ENCODE data around the gene S1PR1. TPM values are rescaled to one million over a fixed set of nuclear protein-coding genes. Genes with fewer than 3 reads are reported as not detected.

The S1PR1 gene
- total RNA-seq, 8 experiments from 2014 or later: 1.6 to 65.4 (median 11.3) TPM

DNA sequence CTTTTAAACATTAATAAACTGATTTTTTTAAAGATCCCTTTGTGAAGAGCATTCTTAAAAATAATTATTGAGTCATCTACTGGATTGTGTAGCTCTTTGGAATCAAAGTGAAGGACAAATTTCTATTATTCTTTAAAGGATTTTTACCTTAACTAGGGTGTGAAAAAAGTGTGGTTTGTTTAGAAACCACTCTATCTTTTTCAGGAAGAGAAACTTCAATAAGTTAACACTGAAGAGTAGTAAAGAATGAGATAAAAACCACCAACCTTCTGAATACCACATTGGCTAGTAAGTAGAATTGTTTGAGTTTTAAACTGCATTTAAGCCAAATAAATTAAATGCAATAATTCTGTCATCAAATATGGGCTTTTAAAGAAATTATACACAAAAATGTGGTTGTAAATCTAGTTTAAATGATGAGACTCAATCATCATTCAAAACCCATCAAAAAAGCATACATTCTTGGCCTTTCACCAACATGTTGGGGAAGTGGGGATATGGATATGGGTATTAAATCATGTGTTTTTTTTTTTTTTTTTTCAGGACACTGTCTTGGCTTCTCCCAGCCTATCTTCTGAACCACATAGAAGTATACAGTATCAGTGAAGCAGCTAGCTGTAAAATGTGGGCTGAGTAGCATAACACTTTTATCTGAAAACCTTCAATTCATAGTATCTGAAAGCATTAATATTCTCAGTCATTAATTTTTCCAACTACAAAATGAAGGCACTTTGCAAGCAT, 4.8 kb downstream of the S1PR1 start:
- Histone ChIP-seq H3K4me3 (no peak overlapping the region), H3K4me1 (replicated peaks in 1 of 2) (no peaks in the 10 kb centered on the region), H3K27ac (no peak overlapping the region)
- in situ Hi-C loops (cut with MboI; ENCODE audit: low pct_unique_long_range_greater_than_20kb in 2 of 9, low sequenced_read_pairs in 9 of 9, unreplicated experiment in 9 of 9): loop anchor here in 1 of 9 experiments (25.0 kb wide), 2 partner anchors 229 to 329 kb away; no protein-coding TSS in a partner anchor
- ATAC-seq (replicated peaks in 6 of 8): no peak

DNA sequence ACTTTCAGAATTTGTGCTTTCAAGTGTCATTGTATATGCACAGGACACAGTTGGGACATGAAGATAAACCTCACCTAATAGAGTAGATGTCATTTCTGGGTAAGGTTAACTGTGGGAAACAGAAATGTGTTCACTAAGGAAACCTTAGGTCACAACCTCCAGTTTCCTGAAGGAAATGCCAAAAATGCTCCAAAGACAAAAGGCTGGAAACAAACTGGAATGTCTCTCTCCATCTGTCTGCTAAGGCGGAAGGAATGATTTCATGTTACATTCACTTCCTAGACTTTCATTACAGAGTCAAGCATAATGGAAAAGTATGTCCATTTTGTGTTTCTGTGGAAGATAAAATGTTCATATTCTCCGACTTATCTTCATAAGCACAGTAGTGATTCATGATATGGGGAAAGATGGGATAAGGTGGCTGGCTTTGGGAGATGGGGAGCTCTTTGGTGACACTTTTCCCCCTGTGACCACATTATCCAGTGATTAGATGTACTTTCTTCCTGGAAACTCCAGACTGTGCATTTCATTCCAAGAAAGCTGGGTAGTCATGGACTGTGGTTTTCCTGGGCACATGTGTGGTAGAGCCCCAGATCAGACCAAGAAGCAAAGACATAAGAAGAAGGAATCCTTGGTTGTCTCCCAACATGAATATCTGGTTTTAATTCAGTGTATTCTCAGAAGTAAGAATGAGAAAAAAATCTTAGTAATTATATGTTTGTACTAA, 5.7 kb downstream of the S1PR1 start:
- Histone ChIP-seq H3K4me3 (no peak overlapping the region), H3K27ac (no peak overlapping the region), H3K4me1 (replicated peaks in 1 of 2) (no peaks in the 10 kb centered on the region)
- in situ Hi-C loops (cut with MboI; ENCODE audit: low pct_unique_long_range_greater_than_20kb in 2 of 9, low sequenced_read_pairs in 9 of 9, unreplicated experiment in 9 of 9): loop anchor here in 1 of 9 experiments (25.0 kb wide), 2 partner anchors 230 to 330 kb away; no protein-coding TSS in a partner anchor
- 55 to 100% (median 96%) methylated on average over 1 to 2 of the region's 2 CpGs; no CpG with 5 or more reads in 1 of the 10 experiments for WGBS, 10 experiments
- ATAC-seq (replicated peaks in 6 of 8): no peak

DNA sequence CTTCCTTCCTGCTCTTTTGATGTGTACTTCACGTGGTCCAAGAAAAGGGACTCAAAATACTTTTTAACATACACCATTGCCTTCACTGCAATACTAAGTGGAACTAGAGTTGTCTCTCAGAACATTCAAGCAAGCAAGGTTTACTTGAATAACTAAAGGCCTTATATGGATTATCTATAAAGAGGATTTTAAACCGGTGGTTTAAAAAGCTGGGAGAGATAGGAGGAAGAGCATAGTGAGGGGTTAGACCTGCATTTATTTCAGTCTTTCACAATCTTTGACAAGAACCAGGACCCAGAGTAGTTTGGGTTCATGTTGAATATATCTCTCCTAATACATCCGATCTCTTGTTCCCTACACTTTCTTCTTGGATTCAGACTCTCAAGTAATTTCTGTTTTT, 6.9 kb downstream of the S1PR1 start:
- WGBS, 10 experiments: 0 to 100% (median 66%) methylated on average over 1 to 3 of the region's 3 CpGs
- no peaks in the 10 kb centered on the region for H3K4me1 ChIP-seq (replicated peaks in 1 of 2)
- no peak overlapping the region for H3K4me3 ChIP-seq
- H3K27ac ChIP-seq: no peak overlapping the region
- ATAC-seq (replicated peaks in 6 of 8): no peak
- in situ Hi-C loops (cut with MboI; ENCODE audit: low pct_unique_long_range_greater_than_20kb in 2 of 9, low sequenced_read_pairs in 9 of 9, unreplicated experiment in 9 of 9): loop anchor here in 1 of 9 experiments (25.0 kb wide), 2 partner anchors 231 to 331 kb away; no protein-coding TSS in a partner anchor

DNA sequence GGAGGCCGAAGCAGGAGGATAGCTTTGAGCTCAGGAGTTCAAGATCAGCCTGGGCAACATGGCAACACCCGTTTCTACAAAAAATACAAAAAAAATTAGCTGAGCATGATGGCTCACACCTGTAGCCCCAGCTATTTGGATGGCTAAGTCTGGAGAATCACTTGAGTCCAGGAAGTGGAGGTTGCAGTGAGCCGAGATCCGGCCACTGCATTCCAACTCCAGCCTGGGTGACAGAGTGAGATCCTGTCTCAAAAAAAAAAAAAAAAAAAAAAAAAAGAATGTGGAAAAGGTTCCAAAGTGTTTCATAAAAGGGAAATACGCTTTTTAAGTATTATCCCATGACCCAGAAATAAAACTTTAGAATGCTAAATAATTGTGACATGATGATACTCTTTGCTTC, 8.0 kb downstream of the S1PR1 start:
- H3K4me1 ChIP-seq (replicated peaks in 1 of 2): no peaks in the 10 kb centered on the region
- in situ Hi-C loops (cut with MboI; ENCODE audit: low pct_unique_long_range_greater_than_20kb in 2 of 9, low sequenced_read_pairs in 9 of 9, unreplicated experiment in 9 of 9): loop anchor here in 1 of 9 experiments (25.0 kb wide), 2 partner anchors 233 to 333 kb away; no protein-coding TSS in a partner anchor
- no peak for ATAC-seq (replicated peaks in 6 of 8)
- H3K4me3 ChIP-seq: no peak overlapping the region
- 62 to 100% (median 94%) methylated on average over 1 to 5 of the region's 5 CpGs for WGBS, 10 experiments
- H3K27ac ChIP-seq: no peak overlapping the region

DNA sequence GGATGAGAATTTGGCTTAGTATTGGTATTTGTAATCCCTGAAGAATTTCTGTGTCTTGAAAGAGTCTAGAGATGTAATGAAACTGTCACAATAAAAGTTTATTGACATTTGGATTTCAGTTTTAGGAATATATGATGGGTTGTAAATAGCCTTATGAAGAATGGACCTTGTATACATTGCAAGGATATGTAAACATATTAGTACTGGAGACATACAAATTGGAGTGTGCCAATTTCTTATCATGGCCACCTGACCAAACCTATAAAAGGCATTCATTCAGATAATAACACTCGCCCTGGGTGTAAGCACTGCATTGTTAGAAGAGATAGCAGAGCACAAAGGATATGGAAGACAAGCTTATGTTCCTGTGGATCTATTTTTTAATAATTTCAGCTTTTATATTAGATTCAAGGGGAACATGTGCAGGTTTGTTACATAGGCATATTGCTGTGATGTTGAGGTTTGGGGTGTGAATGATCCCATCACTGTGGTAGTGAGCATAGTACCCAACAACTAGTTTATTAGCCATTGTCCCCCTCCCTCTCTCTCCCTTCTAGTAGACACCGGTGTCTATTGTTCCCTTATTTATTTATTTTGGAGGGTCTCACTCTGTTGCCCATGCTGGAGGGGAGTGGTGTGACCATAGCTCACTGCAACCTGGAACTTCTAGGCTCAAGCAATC, 8.6 kb downstream of the S1PR1 start:
- ATAC-seq (replicated peaks in 6 of 8): no peak
- H3K4me1 ChIP-seq (replicated peaks in 1 of 2): no peaks in the 10 kb centered on the region
- H3K4me3 ChIP-seq: no peak overlapping the region
- no peak overlapping the region for H3K27ac ChIP-seq
- in situ Hi-C loops (cut with MboI; ENCODE audit: low pct_unique_long_range_greater_than_20kb in 2 of 9, low sequenced_read_pairs in 9 of 9, unreplicated experiment in 9 of 9): loop anchor here in 1 of 9 experiments (25.0 kb wide), 2 partner anchors 233 to 333 kb away; no protein-coding TSS in a partner anchor
- 73 to 100% (median 90%) methylated on average over 1 to 2 of the region's 2 CpGs; no CpG with 5 or more reads in 3 of the 10 experiments for WGBS, 10 experiments

DNA sequence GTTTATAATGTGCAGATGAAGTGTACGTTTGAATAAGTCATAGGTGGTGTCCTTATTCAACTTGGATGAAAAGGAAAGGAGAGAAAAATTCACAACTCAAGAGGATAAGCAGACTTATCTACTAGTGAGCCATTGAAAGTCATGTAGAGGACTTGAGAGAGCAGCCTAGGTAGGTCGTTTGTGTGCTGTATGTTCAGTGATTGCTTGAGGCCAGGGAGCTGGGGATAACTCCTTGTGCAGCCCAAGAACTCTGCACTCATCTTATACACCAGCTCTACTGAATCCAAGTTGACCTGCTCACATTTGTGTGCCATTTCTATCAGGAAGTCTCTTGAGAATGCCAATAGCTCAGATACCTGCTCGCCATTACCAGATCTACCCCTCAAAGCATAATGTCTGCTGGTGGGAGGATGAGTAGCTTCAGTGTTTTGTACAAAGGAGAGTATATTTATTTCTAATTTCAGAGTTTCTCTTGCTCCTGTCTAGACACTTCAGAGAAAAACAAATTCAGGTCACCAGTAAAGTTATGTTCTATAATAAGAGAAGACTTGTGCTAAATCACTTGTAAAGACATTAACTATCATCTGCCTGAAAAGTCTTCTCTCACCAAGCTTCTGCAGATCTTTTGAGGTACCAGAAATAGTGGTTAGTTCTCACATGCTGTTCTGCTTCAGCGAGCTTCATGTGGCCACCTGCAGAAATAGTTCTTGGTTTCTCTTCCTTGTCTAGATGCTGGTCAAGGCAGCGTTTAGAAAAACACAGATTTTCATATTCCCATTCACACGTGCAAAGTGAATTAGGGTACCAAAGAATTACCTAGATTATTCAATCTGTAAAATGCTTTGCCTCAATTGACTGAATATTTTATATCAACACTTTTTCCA, 10.8 kb downstream of the S1PR1 start:
- Histone ChIP-seq H3K27ac (no peak overlapping the region), H3K4me1 (replicated peaks in 1 of 2) (peaks cover 7 to 12% of the 10 kb centered on the region in 2 donors), H3K4me3 (no peak overlapping the region)
- peak in 2 of 8 experiments; percentile 26 to 78 for ATAC-seq (replicated peaks in 6 of 8)
- in situ Hi-C loops (cut with MboI; ENCODE audit: low pct_unique_long_range_greater_than_20kb in 2 of 9, low sequenced_read_pairs in 9 of 9, unreplicated experiment in 9 of 9): loop anchor here in 1 of 9 experiments (25.0 kb wide), 2 partner anchors 235 to 335 kb away; no protein-coding TSS in a partner anchor
- 49 to 100% (median 81%) methylated on average over 2 to 6 of the region's 6 CpGs for WGBS, 10 experiments

DNA sequence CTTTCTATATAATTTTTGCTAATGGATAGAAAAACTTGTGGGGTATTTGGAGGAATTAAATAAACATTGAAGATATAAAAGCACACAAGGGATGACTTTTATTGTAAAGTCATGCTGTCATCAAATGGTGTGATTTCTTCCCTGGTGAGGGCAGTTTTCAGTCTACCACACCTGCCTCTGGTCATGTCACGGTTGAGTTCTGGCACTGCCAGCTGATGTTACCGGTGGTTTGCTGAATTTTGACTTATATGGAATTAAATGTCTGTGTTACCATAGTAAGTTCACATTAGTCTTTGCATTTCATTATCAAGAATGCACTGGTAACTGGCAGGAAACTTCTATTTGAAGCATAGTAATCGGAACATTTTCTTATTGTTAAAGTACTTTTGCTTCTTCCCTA, 13.4 kb downstream of the S1PR1 start:
- peaks cover 7 to 18% of the 10 kb centered on the region in 2 donors for H3K4me1 ChIP-seq (replicated peaks in 1 of 2)
- no peak overlapping the region for H3K27ac ChIP-seq
- 63 to 100% (median 88%) methylated on average over 1 to 3 of the region's 3 CpGs; no CpG with 5 or more reads in 2 of the 10 experiments for WGBS, 10 experiments
- in situ Hi-C loops (cut with MboI; ENCODE audit: low pct_unique_long_range_greater_than_20kb in 2 of 9, low sequenced_read_pairs in 9 of 9, unreplicated experiment in 9 of 9): no loop called here
- no peak overlapping the region for H3K4me3 ChIP-seq
- no peak for ATAC-seq (replicated peaks in 6 of 8)

DNA sequence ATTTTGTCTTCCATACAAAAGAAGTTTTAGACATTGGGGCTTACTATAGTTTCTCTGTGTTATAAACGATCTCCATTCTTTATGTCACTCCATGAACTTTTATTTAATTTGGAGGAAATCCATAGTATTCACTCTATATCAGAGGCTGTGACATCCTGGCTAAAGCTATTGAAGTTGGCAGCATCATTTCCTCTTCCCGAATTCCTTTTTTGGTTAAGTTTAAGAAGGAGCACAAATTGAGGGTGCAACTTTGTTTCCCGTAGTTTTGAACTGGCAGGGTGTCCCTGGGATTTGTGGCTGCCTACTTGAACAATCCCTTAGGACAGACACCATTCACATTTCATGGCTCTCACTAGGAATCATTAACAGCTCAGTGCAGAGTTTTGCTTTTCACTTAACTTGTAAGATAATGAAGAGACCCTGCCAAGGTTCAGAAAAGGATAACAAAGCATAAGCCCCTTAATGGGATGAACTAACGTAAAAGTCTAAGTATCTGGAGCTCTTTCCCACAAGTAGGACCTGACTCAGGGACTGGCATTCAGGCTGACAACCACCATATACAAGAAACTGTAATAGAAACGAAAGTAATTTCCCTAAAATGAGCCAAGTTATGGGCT, 13.9 kb downstream of the S1PR1 start:
- Histone ChIP-seq H3K4me1 (replicated peaks in 1 of 2) (peaks cover 7 to 18% of the 10 kb centered on the region in 2 donors), H3K4me3 (no peak overlapping the region), H3K27ac (no peak overlapping the region)
- ATAC-seq (replicated peaks in 6 of 8): peak in 5 of 8 experiments; percentile 31 to 55 (median 48)
- 14 to 86% (median 31%) methylated on average over 2 to 5 of the region's 5 CpGs for WGBS, 10 experiments
- in situ Hi-C loops (cut with MboI; ENCODE audit: low pct_unique_long_range_greater_than_20kb in 2 of 9, low sequenced_read_pairs in 9 of 9, unreplicated experiment in 9 of 9): no loop called here

DNA sequence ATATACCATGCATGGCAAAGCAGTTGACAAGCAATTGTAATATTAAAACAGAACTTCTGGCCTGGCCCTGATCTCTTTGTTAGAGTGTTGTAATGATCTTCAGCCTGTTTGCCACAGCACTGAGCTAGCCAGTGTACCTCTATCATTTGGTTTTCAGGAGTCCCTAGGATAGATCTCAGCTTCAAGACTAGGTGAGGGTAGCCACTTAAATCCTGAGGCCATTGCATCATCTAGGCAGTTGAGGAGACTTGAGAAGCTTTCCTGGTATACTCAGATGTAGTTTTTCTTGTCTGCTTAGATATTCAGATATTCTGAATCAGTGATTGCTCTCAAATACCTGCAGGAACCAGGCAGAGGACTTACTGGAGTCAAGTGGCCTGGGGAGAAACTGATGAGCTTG, 14.7 kb downstream of the S1PR1 start:
- Histone ChIP-seq H3K4me3 (no peak overlapping the region), H3K4me1 (replicated peaks in 1 of 2) (peaks cover 7 to 18% of the 10 kb centered on the region in 2 donors), H3K27ac (no peak overlapping the region)
- in situ Hi-C loops (cut with MboI; ENCODE audit: low pct_unique_long_range_greater_than_20kb in 2 of 9, low sequenced_read_pairs in 9 of 9, unreplicated experiment in 9 of 9): no loop called here
- no peak for ATAC-seq (replicated peaks in 6 of 8)

DNA sequence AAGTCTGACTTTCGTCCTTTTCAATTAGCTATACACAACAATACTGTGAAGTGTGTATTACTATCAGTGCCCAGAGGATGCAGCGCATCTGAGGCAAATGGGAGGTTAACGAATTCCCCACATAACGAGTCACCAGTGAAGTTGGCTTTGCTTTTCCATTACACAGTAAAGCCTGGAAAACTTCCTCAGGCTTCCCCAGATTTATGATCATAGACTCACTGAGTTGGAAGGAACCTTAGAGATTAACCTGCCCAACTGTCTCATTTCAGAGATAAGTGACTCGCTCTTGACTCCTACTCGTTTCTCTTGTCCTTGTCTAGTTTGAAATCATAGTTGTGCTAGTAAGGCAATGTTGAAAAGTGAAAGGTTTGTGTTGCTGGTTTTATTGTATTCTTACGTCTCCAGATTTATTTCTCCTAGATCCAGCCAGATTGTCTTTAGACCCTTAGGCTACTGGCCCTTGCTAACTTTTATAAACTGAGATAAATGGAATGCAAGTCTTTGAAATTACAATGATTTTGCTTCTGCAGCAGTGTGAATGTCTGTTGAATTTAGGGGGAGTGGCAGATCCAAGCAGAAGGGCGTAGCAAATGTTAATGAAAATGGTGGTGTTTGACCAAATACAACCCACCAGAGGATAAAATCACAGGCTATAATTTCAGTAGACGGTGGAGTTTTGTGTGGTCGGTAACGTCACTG, 17.3 kb downstream of the S1PR1 start:
- Histone ChIP-seq H3K4me1 (replicated peaks in 1 of 2) (peaks cover 7 to 23% of the 10 kb centered on the region in 2 donors), H3K4me3 (no peak overlapping the region), H3K27ac (no peak overlapping the region)
- ATAC-seq (replicated peaks in 6 of 8): peak in 5 of 8 experiments; percentile 46 to 67 (median 51)
- in situ Hi-C loops (cut with MboI; ENCODE audit: low pct_unique_long_range_greater_than_20kb in 2 of 9, low sequenced_read_pairs in 9 of 9, unreplicated experiment in 9 of 9): no loop called here
- WGBS, 10 experiments: 43 to 94% (median 85%) methylated on average over 2 to 11 of the region's 11 CpGs

DNA sequence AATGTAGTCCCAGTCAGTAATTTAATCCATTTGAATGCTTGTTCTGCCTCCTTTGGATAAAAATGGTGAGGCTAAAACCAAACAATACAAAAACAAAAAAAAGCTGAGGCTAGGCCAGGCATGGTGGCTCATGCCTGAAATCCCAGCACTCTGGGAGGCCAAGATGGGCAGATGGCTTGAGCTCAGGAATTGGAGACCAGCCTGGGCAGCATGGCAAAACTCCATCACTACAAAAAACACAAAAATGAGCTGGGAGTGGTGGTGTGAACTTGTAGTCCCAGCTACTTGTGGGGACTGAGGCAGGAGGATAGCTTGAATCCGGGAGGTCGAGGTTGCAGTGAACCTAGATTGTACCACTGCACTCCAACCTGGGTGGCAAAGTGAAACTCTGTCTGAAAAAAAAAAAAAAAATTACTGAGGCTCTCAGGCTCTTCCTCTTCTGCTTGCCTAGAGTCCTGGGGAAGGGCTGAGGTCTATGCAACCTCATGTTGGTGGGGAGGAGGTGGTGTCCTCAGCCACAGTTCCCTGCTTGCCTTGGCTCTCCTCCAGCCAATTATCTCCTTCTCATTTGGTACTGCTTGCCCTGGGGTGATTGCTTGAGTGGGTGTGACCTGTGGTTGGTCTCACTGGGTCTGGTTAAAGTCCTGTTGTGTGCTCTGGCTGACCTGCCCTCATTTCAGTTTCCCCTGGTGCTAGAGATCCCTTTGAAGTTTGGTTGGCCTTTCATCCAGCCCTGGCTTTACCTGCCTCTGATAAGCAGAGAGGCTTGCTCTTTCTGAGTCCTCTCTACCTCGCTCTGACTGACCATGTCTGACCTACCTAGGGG, 20.9 kb downstream of the S1PR1 start:
- Histone ChIP-seq H3K4me1 (replicated peaks in 1 of 2) (peaks cover 12 to 26% of the 10 kb centered on the region in 2 donors), H3K4me3 (no peak overlapping the region), H3K27ac (no peak overlapping the region)
- in situ Hi-C loops (cut with MboI; ENCODE audit: low pct_unique_long_range_greater_than_20kb in 2 of 9, low sequenced_read_pairs in 9 of 9, unreplicated experiment in 9 of 9): no loop called here
- peak in 3 of 8 experiments; percentile 45 to 63 (median 54) for ATAC-seq (replicated peaks in 6 of 8)
- WGBS, 10 experiments: 80 to 100% (median 100%) methylated on average over 1 to 2 of the region's 3 CpGs; no CpG with 5 or more reads in 2 of the 10 experiments

Measured in motor neuron (in vitro differentiated cells).